Esophagus squamous epithelium (tissue), 4 donors: ENCODE data around the gene MTA1.

Experiments
- POLR2A ChIP-seq, 4 donors: fragments of 450-650 bp; IDR thresholded peaks; one replicate each; pipeline ENCODE4 v1.6.1; 2017; ENCODE audit warnings: antibody characterized with exemption in 4 of 4, mild to moderate bottlenecking in 4 of 4, moderate library complexity in 3 of 4
- TF ChIP-seq, protein P1 (sequence below), 6 experiments: fragments of 450-650 bp in 4 of 6; fragments of 200-600 bp in 2 of 6; sonication (generic) in 2 of 6; IDR thresholded peaks; one replicate each; pipeline ENCODE4 v1.5.1; 2016 to 2019; ENCODE audit warnings: antibody characterized with exemption in 6 of 6, mild to moderate bottlenecking in 4 of 6, moderate library complexity in 4 of 6

DNA sequence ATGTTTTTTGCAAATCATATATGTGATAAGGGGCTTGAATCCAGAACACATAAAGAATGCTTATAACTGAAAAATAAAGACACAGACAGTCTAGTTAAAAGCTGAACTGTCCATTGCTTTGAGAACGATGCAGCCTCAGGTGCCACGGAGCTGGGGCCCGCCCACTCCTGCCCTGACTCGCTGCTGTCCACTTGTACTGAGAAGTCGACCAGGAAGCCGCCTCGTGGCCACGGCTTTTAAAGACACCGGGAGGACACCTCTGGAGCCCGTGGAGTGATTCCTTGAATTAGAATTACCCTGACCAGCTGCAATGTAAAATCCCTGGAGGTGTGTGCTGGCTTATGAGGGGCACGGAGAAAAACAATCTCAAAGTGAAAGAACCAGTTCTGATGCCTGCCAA is 45.2 kb upstream of the MTA1 start:
- no peak for TF ChIP-seq POLR2A (IDR thresholded peaks at IDR 0.05)
- TF ChIP-seq, protein P1, sequence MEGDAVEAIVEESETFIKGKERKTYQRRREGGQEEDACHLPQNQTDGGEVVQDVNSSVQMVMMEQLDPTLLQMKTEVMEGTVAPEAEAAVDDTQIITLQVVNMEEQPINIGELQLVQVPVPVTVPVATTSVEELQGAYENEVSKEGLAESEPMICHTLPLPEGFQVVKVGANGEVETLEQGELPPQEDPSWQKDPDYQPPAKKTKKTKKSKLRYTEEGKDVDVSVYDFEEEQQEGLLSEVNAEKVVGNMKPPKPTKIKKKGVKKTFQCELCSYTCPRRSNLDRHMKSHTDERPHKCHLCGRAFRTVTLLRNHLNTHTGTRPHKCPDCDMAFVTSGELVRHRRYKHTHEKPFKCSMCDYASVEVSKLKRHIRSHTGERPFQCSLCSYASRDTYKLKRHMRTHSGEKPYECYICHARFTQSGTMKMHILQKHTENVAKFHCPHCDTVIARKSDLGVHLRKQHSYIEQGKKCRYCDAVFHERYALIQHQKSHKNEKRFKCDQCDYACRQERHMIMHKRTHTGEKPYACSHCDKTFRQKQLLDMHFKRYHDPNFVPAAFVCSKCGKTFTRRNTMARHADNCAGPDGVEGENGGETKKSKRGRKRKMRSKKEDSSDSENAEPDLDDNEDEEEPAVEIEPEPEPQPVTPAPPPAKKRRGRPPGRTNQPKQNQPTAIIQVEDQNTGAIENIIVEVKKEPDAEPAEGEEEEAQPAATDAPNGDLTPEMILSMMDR (IDR thresholded peaks at IDR 0.05) = peak in 1 of 6 experiments; percentile 9
